ENCODE measurements around the gene BMP2K.

The BMP2K gene

GRCh38 chr4:78930016-78930629, 154.0 kb downstream of the BMP2K start:
- no peak for DNase-seq (ENCODE audit: low read depth, low spot score)

- DNase-seq (ENCODE audit: low read depth, low spot score): no peak
Observed at GRCh38 chr4:78936989-78937388, 160.8 kb downstream of the BMP2K start.

- no peak for DNase-seq (ENCODE audit: low read depth, low spot score)
Observed at GRCh38 chr4:78937837-78938236, 161.7 kb downstream of the BMP2K start.

- DNase-seq (ENCODE audit: low read depth, low spot score): no peak
Observed at GRCh38 chr4:78938474-78938867, 162.3 kb downstream of the BMP2K start.

GRCh38 chr4:78938868-78939666, 162.9 kb downstream of the BMP2K start, which contains the start of gene PAQR3:
Gene PAQR3 (minus strand): TSS chr4:78939438. CDS start chr4:78939224, 214 bp downstream.
- DNase-seq (ENCODE audit: low read depth, low spot score): peak; percentile 61

GRCh38 chr4:78939667-78940008, 163.5 kb downstream of the BMP2K start:
- no peak for DNase-seq (ENCODE audit: low read depth, low spot score)

GRCh38 chr4:78940752-78941151, 164.6 kb downstream of the BMP2K start:
- DNase-seq (ENCODE audit: low read depth, low spot score): no peak

GRCh38 chr4:78944381-78944780, 168.2 kb downstream of the BMP2K start:
- DNase-seq (ENCODE audit: low read depth, low spot score): no peak

- no peak for DNase-seq (ENCODE audit: low read depth, low spot score)
Observed at GRCh38 chr4:78945651-78946179, 169.6 kb downstream of the BMP2K start.

GRCh38 chr4:78949735-78950134, 173.6 kb downstream of the BMP2K start:
- no peak for DNase-seq (ENCODE audit: low read depth, low spot score)

- DNase-seq (ENCODE audit: low read depth, low spot score): no peak
Observed at GRCh38 chr4:78951862-78952472, 175.8 kb downstream of the BMP2K start.

GRCh38 chr4:78953231-78953630, 177.1 kb downstream of the BMP2K start:
- DNase-seq (ENCODE audit: low read depth, low spot score): no peak

- no peak for DNase-seq (ENCODE audit: low read depth, low spot score)
Observed at GRCh38 chr4:78953769-78954666, 177.9 kb downstream of the BMP2K start.

GRCh38 chr4:78956975-78957374, 180.8 kb downstream of the BMP2K start:
- no peak for DNase-seq (ENCODE audit: low read depth, low spot score)

- DNase-seq (ENCODE audit: low read depth, low spot score): no peak
Observed at GRCh38 chr4:78960926-78961325, 184.8 kb downstream of the BMP2K start.
